ENCODE measurements around the gene OR8S1. TPM values are rescaled to one million over a fixed set of nuclear protein-coding genes. Genes with fewer than 3 reads are reported as not detected.
"Not testable (repeated sequence)": the region's sequence is repeated elsewhere in the genome, so short reads cannot be mapped to it uniquely, and the experiment has no call there.

The OR8S1 gene, protein sequence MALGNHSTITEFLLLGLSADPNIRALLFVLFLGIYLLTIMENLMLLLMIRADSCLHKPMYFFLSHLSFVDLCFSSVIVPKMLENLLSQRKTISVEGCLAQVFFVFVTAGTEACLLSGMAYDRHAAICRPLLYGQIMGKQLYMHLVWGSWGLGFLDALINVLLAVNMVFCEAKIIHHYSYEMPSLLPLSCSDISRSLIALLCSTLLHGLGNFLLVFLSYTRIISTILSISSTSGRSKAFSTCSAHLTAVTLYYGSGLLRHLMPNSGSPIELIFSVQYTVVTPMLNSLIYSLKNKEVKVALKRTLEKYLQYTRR
- total RNA-seq: not detected
- long read RNA-seq: 0 reads

DNA sequence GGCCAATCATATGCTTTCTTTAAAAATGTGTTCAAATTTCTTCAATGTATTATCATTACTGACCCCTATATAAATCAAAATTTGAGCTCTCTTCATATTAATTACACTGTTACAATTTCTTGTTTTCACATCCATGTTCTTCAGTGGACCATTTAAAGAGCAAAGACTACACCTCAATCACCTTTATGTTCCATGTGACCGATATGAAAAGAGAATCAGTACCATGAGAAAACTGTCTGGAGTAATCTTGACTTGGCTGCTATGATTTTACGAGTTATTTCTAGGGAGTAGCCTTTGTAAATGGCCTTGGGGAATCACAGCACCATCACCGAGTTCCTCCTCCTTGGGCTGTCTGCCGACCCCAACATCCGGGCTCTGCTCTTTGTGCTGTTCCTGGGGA lies at the start of gene OR8S1:
Gene OR8S1 (plus strand): TSS at position 301 of the 400 bp plus-strand sequence. CDS start 0 bp downstream, at position 301.
- no peak for DNase-seq
- intact Hi-C loops (cut with DNase I): no loop called here
- no peak for ATAC-seq (ENCODE audit: poor library complexity)

DNA sequence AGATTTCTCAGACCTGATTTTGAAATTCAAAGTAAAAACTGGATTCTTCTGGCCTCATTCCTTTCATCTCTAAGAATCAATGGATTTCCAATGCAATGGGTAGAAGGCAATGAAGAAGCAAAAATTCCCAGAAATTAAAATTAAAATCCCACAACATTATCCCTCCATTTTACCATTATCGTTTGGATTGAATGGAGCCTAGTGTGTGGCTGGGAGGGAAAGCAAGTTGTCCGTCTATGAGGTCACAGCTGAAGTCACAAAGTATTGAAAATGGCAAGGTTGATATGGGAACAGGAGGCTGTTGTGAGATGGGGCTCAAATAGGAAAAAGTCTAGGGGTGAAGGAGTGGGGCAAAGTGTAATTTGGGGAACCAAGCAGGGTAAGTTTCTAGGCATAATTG lies 43.2 kb upstream of the OR8S1 start, which contains the start of gene C12orf54:
Gene C12orf54 (plus strand): TSS at position 301 of the 400 bp plus-strand sequence. CDS start 799 bp downstream, outside the sequence.
- ATAC-seq (ENCODE audit: poor library complexity) (no peak), DNase-seq (no peak)
- intact Hi-C loops (cut with DNase I): no loop called here

DNA sequence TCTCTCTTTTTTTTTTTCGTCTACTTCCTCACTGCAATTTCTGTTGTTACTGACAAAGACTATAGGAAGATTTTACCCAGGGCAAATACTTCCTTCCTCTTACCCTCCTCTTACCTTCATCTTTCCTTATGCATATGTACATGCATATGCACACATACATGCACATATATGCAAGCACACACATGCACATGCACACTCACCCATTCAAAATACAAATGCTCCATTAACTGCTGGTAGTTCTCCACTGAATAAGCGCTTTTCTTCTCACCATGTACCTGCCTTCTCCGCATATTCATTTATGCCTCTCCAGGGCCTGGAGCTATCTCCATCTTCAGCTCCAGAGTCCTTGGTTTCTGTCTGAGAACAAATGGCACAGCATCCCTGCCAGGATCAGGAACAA lies 42.5 kb upstream of the OR8S1 start:
- no peak for DNase-seq
- intact Hi-C loops (cut with DNase I): no loop called here
- ATAC-seq (ENCODE audit: poor library complexity): no peak

DNA sequence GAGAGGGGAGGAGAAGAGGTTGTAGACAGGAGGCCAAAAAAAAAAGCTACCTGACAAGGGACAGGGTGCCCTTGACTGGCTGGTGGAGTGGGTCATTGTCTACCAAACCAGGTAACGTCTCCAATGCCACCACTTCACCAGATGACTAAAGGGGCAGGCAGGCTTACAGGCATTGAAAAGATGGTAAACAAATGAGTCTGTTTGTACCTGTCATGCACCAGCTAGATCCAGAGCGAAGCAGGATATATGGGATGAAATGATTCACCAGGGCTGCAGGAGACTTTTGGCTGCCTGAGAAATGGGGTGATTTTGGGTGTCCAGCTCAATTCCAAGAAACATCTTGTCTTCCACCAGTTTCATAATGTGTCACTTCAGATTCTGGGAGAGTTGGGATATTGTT lies 39.2 kb upstream of the OR8S1 start:
- DNase-seq (no peak), ATAC-seq (ENCODE audit: poor library complexity) (no peak)
- intact Hi-C loops (cut with DNase I): no loop called here

DNA sequence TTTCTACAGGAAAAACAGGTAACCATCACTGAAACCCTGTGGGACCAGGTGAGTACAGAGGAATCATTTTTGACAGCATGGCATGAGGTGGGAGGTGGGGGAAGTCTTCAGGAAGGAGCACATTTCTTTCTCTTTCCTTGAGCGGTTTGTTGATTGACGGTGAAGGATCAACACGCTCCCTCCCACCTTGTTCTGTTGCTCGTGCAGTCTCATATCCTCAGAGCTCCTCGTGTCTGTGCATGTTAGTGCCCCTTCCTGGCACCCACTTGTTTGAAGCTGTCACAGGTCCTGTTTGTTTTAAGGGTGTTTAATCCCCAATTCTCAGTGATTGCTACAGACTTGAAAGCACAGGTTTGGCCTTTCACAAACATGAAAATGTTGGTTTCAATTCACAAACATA lies 38.8 kb upstream of the OR8S1 start:
- intact Hi-C loops (cut with DNase I): no loop called here
- no peak for DNase-seq
- no peak for ATAC-seq (ENCODE audit: poor library complexity)

DNA sequence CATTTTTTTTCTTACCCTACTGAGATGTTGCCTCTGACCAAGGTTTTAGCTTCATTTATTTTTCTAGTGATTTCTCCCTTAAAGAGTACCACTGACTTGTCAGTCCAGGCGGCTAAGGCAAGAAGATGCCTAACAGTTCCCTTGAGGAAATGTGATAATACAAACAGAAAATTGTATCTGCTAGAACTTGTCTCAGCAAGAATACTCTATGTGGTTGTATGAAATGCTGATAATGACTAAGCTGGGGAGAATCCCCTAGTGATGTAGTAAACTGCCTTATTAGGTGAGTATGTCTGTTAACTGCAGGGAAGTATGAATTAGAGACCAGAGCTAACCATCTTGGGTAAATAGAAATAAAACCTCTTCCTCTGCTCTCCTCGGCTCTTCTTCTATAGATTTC lies 36.4 kb upstream of the OR8S1 start:
- intact Hi-C loops (cut with DNase I): no loop called here
- ATAC-seq (ENCODE audit: poor library complexity) (no peak), DNase-seq (no peak)

DNA sequence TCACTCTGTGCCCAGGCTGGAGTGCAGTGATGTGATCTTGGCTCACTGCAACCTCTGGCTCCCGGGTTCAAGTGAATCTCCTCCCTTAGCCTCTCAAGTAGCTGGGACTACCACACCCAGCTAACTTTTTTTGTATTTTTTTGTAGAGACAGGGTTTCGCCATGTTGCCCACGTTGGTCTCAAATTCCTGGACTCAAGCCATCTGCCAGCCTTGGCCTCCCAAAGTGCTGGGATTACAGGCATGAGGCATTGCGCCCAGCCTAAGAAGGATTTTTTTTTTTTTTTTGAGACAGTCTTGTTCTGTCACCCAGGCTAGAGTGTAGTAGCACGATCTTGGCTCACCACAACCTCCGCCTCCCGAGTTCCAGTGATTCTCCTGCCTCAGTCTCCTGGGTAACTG lies 36.0 kb upstream of the OR8S1 start:
- intact Hi-C loops (cut with DNase I); DNase-seq; ATAC-seq (ENCODE audit: poor library complexity): not testable (repeated sequence)

DNA sequence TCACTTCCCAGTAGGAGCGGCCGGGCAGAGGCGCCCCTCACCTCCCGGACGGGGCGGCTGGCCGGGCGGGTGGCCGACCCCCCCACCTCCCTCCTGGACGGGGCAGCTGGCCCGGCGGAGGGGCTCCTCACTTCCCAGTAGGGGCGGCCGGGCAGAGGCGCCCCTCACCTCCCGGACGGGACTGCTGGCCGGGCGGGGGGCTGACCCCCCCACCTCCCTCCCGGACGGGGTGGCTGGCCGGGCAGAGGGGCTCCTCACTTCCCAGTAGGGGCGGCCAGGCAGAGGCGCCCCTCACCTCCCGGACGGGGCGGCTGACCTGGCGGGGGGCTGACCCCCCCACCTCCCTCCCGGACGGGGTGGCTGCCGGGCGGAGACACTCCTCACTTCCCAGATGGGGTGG lies 25.2 kb upstream of the OR8S1 start:
- DNase-seq; ATAC-seq (ENCODE audit: poor library complexity); intact Hi-C loops (cut with DNase I): not testable (repeated sequence)

DNA sequence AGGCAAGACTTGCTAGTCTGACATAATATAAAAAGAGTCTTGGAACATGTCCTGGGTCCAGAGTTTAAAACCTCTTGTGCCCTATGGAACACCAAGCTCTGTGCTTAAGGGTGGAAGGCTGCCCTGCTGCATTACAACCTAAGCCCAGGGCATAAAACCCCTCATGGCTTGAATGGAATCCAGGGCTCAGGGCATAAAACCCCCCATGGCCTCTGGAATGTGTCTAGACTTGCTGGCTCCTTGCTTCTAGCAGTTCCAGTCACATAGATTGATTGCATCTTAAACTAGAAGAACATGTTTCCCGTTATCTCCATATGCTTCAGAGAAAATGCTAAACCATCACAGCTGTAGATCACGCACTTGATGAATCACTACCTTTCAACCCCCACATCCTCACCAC lies 18.6 kb upstream of the OR8S1 start:
- ATAC-seq (ENCODE audit: poor library complexity); DNase-seq; intact Hi-C loops (cut with DNase I): not testable (repeated sequence)

DNA sequence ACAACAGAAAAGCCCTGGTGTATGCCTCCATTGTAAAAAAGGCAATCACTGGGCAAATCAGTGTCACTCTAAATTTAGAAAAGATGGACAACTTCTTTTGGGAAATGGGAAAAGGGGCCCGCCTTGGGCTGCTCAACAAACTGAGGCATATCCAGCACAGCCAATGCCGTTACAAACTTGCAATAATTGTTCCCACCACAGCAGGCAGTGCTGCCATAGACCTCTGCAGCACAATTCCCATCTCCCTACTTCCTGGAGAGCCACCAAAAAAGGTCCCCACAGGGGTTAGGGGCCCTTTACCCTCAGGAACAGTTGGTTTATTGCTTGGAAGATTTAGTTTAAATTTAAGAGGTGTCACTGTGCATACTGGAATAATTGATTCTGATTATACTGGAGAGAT lies 16.4 kb upstream of the OR8S1 start:
- no peak for DNase-seq
- intact Hi-C loops (cut with DNase I): no loop called here
- no peak for ATAC-seq (ENCODE audit: poor library complexity)

DNA sequence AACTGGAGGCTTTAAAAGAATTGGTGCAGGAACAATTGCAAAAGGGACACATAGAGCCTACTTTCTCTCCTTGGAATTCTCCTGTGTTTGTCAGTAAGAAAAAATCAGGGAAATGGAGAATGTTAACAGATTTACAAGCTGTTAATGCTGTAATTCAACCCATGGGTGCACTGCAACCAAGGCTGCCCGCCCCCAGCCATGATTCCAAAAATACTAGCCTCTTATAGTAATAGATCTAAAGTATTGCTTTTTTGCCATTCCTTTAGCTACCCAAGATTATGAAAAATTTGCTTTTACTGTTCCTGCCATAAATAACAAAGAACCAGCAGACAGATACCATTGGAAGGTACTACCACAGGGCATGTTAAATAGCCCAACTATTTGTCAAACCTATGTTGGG lies 15.3 kb upstream of the OR8S1 start:
- intact Hi-C loops (cut with DNase I): no loop called here
- no peak for DNase-seq
- ATAC-seq (ENCODE audit: poor library complexity): no peak

DNA sequence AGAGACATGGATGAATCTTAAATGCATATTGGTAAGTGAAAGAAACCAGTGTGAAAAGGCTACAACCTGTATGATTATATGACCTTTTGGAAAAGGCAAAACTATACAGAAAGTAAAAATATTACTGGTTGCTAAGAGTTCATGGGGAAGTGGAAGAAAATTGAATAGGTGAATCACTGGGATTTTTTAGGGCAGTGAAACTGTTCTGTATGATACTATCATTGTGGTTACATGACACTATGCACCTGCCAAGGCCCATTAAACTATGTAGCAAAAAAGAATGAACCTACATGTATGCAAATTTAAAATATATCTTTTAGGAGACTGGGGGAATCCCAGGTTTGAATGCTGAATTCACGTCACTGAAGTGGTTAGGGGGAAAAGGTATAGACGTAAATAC lies 12.6 kb upstream of the OR8S1 start:
- no peak for ATAC-seq (ENCODE audit: poor library complexity)
- no peak for DNase-seq
- intact Hi-C loops (cut with DNase I): no loop called here

DNA sequence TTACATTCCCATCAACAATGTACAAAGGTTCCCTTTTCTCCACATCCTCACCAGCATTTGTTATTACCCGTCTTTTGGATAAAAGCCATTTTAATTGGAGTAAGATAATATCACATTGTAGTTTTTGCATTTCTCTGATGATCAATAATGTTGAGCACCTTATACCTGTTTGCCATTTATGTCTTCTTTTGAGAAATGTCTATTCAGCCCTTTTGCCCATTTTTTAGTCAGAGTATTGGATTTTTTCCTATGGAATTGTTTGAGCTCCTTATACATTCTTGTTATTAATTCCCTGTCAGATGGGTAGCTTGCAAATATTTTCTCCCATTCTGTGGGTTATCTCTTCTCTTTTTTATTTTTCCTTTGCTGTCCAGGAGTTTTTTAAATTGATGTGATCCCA lies 10.7 kb upstream of the OR8S1 start:
- ATAC-seq (ENCODE audit: poor library complexity): no peak
- DNase-seq: no peak
- intact Hi-C loops (cut with DNase I): no loop called here

DNA sequence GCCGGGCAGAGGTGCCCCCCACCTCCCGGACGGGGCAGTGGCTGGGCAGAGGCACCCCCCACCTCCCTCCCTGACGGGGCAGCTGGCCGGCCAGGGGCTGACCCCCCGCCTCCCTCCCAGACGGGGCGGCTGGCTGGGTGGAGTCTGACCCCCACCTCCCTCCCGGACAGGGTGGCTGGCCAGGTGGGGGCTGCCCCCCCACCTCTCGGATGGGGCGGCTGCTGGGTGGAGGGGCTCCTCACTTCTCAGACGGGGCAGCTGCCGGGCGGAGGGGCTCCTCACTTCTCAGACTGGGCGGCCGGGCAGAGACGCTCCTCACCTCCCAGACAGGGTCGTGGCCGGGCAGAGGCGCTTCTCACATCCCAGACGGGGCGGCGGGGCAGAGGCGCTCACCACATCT lies 5.1 kb upstream of the OR8S1 start:
- ATAC-seq (ENCODE audit: poor library complexity); DNase-seq; intact Hi-C loops (cut with DNase I): not testable (repeated sequence)

DNA sequence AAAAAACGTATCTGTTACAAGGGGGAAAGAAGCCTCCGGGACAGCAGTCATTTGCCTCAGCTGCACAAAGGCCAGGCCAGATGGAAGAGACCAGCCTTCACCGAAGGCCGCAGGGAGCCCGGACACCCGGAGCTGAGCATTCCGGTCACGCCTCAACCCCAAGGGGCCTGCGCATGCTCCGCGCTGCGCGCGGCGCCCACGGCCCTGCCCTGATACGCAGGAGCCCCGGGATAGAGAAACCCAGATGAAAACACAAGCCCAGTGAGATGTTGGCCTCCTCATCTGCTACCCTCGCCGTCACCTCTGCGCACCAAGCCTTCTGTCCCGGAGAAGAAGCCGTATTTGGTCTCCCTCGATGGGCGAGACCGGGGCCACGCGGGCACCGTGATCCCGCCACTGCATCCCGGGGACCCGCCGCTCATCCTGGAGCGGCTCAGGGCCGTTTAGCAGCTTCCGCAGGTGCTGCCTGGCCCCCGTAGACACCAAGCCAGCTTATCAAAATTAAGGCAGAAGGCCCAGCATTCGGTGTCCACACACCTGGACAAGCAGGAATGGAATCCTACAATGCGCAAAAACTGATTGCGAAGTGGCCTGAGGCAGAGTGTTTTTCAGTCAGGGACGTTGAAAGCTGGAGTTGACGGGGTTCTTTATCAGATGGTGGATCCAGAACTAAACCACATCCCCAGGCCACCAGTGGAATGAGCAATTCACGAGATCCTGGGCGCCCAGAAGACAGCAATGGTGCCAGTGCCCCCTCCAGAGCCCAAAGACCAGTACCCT lies 2.6 kb downstream of the OR8S1 start:
- intact Hi-C loops (cut with DNase I): no loop called here
- no peak for DNase-seq
- no peak for ATAC-seq (ENCODE audit: poor library complexity)

DNA sequence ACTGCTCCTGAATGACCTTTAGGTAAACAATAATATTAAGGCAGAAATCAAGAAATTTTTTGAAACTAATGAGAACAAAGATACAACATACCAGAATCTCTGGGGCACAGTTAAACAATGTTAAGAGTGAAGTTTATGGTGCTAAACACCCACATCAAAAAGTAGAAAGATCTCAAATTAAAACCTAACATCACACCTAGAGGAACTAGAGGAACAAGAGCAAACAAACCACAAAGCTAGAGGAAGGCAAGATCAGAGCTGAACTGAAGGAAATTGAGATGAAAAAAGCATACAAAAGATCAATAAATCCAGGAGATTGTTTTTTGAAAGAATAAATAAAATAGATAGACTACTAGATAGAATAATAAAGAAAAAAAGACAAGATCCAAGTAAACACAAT lies 7.2 kb downstream of the OR8S1 start:
- no peak for DNase-seq
- no peak for ATAC-seq (ENCODE audit: poor library complexity)
- intact Hi-C loops (cut with DNase I): no loop called here

DNA sequence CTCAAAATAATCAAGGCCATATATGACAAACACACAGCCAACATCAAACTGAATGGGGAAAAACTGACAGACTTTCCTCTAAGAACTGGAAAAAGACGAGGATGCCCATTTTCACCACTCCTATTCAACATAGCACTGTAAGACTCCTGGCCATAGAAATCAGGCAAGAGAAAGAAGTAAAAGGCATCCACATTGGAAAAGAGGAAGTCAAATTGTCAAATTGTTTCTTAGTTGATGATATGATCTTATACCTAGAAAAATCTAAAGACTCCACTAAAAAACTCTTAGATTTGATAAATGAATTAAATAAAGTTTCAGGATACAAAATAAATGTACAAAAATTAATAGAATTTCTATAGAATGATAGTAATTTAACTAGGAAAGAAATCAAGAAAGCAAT lies 11.2 kb downstream of the OR8S1 start:
- no peak for ATAC-seq (ENCODE audit: poor library complexity)
- intact Hi-C loops (cut with DNase I): no loop called here

DNA sequence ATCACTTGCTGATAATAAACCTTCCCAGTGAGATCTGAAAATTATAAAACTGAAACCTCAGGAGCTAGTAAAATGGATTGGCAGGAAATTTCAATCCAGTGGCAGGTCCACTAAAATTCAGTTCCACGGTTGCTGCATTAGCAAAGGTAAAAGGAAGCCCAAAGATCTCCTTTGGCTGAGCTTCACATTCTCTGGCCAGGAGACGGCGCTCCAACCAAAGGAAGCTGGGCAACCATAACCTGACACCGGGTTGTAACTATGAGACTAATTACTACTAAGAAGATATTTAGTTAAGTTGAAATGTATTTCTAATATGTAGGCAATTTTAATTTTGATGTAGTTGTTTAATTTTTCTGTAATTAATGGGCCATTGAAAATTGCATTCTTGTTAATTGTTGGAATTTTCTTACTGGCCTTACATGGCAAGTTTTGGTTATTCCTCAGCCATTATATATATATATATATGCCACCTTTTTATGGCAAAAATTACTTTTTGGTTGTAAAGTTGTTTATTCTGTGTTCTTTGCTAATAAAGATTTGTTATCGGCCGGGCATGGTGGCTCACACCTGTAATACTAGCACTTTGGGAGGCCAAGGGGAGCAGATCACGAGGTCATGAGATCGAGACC lies 17.0 kb downstream of the OR8S1 start:
- no peak for ATAC-seq (ENCODE audit: poor library complexity)
- intact Hi-C loops (cut with DNase I): no loop called here
- DNase-seq: no peak

More for the DNA sequence above, 11.2 kb downstream of the OR8S1 start:
- DNase-seq: no peak

DNA sequence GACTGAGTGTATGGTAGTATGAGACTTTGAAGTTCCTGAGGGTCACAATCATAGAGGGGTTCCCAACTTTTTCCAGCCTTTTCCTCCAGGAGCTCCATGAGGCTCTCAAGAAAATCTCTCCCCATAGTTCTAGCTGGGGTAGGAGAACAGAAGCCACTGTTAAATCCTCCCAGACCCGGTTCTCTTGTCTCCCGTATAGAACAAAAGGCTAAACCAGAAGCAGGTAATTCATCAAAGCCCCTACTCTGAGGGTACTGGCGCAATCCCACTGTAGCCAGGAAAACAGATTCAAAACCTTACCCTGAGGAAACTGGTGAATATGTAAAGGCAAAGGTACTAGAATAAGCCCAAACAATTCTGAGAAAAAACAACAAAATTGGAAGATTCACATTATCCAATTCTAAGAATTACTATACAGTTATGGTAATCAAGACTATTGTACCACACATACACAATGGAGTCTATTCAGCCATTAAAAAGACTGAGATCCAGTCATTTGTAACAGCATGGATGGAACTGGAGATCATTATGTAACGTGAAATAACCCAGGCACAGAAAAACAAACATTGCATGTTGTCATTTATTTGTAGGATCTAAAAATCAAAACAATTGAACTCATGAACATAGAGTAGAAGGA lies 20.5 kb downstream of the OR8S1 start:
- ATAC-seq (ENCODE audit: poor library complexity) (no peak), DNase-seq (no peak)
- intact Hi-C loops (cut with DNase I): no loop called here

All from Right ventricle myocardium superior (tissue), 1 donor.